HepG2 (cell line): ENCODE measurements around the gene KCNH6. TPM values are rescaled to one million over a fixed set of nuclear protein-coding genes. Genes with fewer than 3 reads are reported as not detected.

Experiments used
- ATF7 ChIP-seq, 2 experiments: fragments of 450-650 bp in 1 of 2; sonication (generic) in 1 of 2; formaldehyde crosslinking in 1 of 2; IDR thresholded peaks; 2 replicates each; pipeline versions ENCODE4 v1.4.0 to v1.6.1; 2016 to 2020; ENCODE audit warnings: antibody characterized with exemption in 1 of 2, mild to moderate bottlenecking in 1 of 2, missing genetic modification reagents in 1 of 2
- CBX2 ChIP-seq, 2 experiments: fragments of 200-600 bp in 1 of 2; sonication (generic); formaldehyde crosslinking in 1 of 2; IDR thresholded peaks; 2 replicates each; pipeline versions ENCODE4 v1.7.0 to v1.8.1; 2018 to 2022; ENCODE audit warnings: low read depth in 2 of 2, low read length in 1 of 2, mild to moderate bottlenecking in 1 of 2, missing genetic modification reagents in 1 of 2
- FOXK2 ChIP-seq: fragments of 450-650 bp; IDR thresholded peaks from 2 replicates; pipeline ENCODE4 v1.6.1; 2016
- HIVEP1 ChIP-seq: sonication (generic); formaldehyde crosslinking; IDR thresholded peaks from 2 replicates; pipeline ENCODE4 v1.4.0; 2020; ENCODE audit warnings: mild to moderate bottlenecking, missing genetic modification reagents
- JUN ChIP-seq: sonication (generic); formaldehyde crosslinking; IDR thresholded peaks from 2 replicates; pipeline ENCODE4 v1.4.0; 2020; ENCODE audit warnings: mild to moderate bottlenecking, missing genetic modification reagents
- MEIS2 ChIP-seq: sonication (generic); formaldehyde crosslinking; IDR thresholded peaks from 2 replicates; pipeline ENCODE4 v1.9.0; 2021; ENCODE audit warnings: mild to moderate bottlenecking, missing genetic modification reagents
- MXD4 ChIP-seq: IDR thresholded peaks from 2 replicates; pipeline ENCODE4 v1.6.1; 2016; ENCODE audit warnings: mild to moderate bottlenecking, missing biosample characterization, missing genetic modification reagents
- MXI1 ChIP-seq: IDR thresholded peaks from 3 replicates; pipeline ENCODE4 v1.6.1; 2012; ENCODE audit warnings: low read depth, low read length, inconsistent platforms, borderline replicate concordance
- NR2C2 ChIP-seq: sonication (generic); formaldehyde crosslinking; IDR thresholded peaks from 2 replicates; pipeline ENCODE4 v1.4.0; 2020; ENCODE audit warnings: missing genetic modification reagents, mild to moderate bottlenecking, moderate library complexity, borderline replicate concordance
- PHB2 ChIP-seq: fragments of 450-650 bp; IDR thresholded peaks from 2 replicates; pipeline ENCODE4 v1.6.1; 2018; ENCODE audit not compliant: partially characterized antibody
- PHF8 ChIP-seq: sonication (generic); formaldehyde crosslinking; IDR thresholded peaks from 2 replicates; pipeline ENCODE4 v1.5.0; 2020; ENCODE audit warnings: missing genetic modification reagents
- PITX1 ChIP-seq: sonication (generic); formaldehyde crosslinking; IDR thresholded peaks from 2 replicates; pipeline ENCODE4 v1.5.1; 2020; ENCODE audit warnings: mild to moderate bottlenecking, missing genetic modification reagents
- ZFP36L2 ChIP-seq: sonication (generic); formaldehyde crosslinking; IDR thresholded peaks from 2 replicates; pipeline ENCODE4 v1.4.0; 2020; ENCODE audit warnings: missing genetic modification reagents
- ZFP41 ChIP-seq: sonication (generic); formaldehyde crosslinking; IDR thresholded peaks from 2 replicates; pipeline ENCODE4 v1.4.0; 2020; ENCODE audit warnings: mild to moderate bottlenecking, missing genetic modification reagents, borderline replicate concordance
- ZNF136 ChIP-seq: sonication (generic); formaldehyde crosslinking; IDR thresholded peaks from 2 replicates; pipeline ENCODE4 v1.8.1; 2022; ENCODE audit warnings: low read depth, mild to moderate bottlenecking, moderate library complexity, missing genetic modification reagents
- ZNF251 ChIP-seq: sonication (generic); formaldehyde crosslinking; IDR thresholded peaks from 2 replicates; pipeline ENCODE4 v1.9.0; 2021; ENCODE audit warnings: mild to moderate bottlenecking, missing genetic modification reagents
- ZNF484 ChIP-seq: sonication (generic); formaldehyde crosslinking; IDR thresholded peaks from 2 replicates; pipeline ENCODE4 v1.5.1; 2020; ENCODE audit warnings: mild to moderate bottlenecking, low read depth, missing genetic modification reagents, borderline replicate concordance
- ZNF546 ChIP-seq: sonication (generic); formaldehyde crosslinking; conservative IDR thresholded peaks from 2 replicates; pipeline ENCODE4 v1.8.1; 2023; ENCODE audit warnings: mild to moderate bottlenecking, missing genetic modification reagents
- ZNF670 ChIP-seq: sonication (generic); formaldehyde crosslinking; IDR thresholded peaks from 2 replicates; pipeline ENCODE4 v1.8.0; 2022; ENCODE audit warnings: mild to moderate bottlenecking, missing genetic modification reagents, borderline replicate concordance
- ZNF773 ChIP-seq: sonication (generic); formaldehyde crosslinking; IDR thresholded peaks from 2 replicates; pipeline ENCODE4 v1.4.0; 2020; ENCODE audit warnings: missing genetic modification reagents, borderline replicate concordance
- ZNF841 ChIP-seq: sonication (generic); formaldehyde crosslinking; IDR thresholded peaks from 2 replicates; pipeline ENCODE4 v1.8.1; 2023; ENCODE audit warnings: missing genetic modification reagents, borderline replicate concordance
- ZSCAN12 ChIP-seq: sonication (generic); formaldehyde crosslinking; IDR thresholded peaks from 2 replicates; pipeline ENCODE4 v1.9.0; 2021; ENCODE audit warnings: mild to moderate bottlenecking, missing genetic modification reagents
- polyA plus RNA-seq, 8 experiments: library from polyadenylated mRNA; depleted of rRNA in 3 of 8; stranded (reverse) in 7 of 8; unstranded in 1 of 8; fragments of >200 nt; fragmentation: Illumina TruSeq in 4 of 8; extraction: Trizol in 4 of 8; gene quantifications; 2 replicates each; pipeline versions ENCODE4 v1.2.1 to v1.2.3, GENCODE V29; 2011 to 2016; ENCODE audit warnings: low read depth in 4 of 8, missing spikeins in 1 of 8, mixed read lengths in 1 of 8; ENCODE audit not compliant: insufficient read depth in 1 of 8
- total RNA-seq, 5 experiments: library from RNA; depleted of rRNA; stranded (reverse); fragments of >200 nt; fragmentation: Illumina TruSeq; extraction: Trizol; gene quantifications; 2 replicates each; pipeline ENCODE4 v1.2.3, GENCODE V29; 2016; ENCODE audit warnings: low read depth in 1 of 5
- TF ChIP-seq, protein P1 (sequence below): sonication (generic); formaldehyde crosslinking; IDR thresholded peaks from 2 replicates; pipeline ENCODE4 v1.4.0; 2020; ENCODE audit warnings: missing genetic modification reagents
- TF ChIP-seq, protein P2 (sequence below): sonication (generic); formaldehyde crosslinking; IDR thresholded peaks from 2 replicates; pipeline ENCODE4 v1.4.0; 2020; ENCODE audit warnings: mild to moderate bottlenecking, missing genetic modification reagents
- TF ChIP-seq, protein P3 (sequence below): sonication (generic); formaldehyde crosslinking; IDR thresholded peaks from 2 replicates; pipeline ENCODE4 v1.4.0; 2020; ENCODE audit warnings: missing genetic modification reagents, mild to moderate bottlenecking, borderline replicate concordance

Gene KCNH6
- total and polyA plus RNA-seq, 2 of the 13 experiments (the other 11 are each of a cell fraction or from before 2014, with no cell fraction given), result 0.05 to 0.18 TPM

DNA sequence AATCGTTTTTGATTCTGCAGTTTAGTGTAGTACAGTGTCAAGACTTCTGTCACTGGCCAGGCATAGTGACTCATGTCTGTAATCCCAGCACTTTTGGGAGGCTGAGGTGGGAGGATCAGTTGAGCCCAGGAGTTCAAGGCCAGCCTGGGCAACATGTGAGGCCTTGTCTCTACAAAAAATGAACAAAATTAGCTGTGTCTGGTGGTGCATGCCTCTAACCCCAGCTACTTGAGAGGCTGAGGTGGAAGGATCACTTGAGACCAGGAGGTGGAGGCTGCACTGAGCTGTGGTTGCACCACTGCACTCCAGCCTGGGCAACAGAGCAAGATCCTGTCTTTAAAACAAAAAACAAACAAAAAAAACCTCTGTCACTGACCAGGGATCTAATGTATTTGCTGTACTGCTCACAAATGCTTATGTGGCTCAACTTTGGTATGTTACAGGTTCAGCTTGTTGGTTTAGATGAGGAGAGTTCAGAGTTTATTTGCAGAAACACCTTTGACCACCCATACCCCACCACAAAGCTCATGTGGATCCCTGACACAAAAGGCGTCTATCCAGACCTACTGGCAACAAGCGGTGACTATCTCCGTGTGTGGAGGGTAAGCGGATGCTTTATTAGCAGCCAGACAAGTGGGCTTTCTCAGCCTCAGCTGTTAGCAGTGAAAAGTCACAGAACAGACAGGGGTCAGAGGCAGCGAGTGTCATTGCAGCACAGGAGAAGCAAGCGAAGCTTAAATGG, 55.0 kb downstream of the KCNH6 start (continued):
- TF ChIP-seq, protein P1, sequence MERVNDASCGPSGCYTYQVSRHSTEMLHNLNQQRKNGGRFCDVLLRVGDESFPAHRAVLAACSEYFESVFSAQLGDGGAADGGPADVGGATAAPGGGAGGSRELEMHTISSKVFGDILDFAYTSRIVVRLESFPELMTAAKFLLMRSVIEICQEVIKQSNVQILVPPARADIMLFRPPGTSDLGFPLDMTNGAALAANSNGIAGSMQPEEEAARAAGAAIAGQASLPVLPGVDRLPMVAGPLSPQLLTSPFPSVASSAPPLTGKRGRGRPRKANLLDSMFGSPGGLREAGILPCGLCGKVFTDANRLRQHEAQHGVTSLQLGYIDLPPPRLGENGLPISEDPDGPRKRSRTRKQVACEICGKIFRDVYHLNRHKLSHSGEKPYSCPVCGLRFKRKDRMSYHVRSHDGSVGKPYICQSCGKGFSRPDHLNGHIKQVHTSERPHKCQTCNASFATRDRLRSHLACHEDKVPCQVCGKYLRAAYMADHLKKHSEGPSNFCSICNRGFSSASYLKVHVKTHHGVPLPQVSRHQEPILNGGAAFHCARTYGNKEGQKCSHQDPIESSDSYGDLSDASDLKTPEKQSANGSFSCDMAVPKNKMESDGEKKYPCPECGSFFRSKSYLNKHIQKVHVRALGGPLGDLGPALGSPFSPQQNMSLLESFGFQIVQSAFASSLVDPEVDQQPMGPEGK (CRISPR knock-in tag), result peak; percentile 62
- TF ChIP-seq MEIS2 (CRISPR knock-in tag) (peak; percentile 64; the same call in 1 of the 2 replicates), FOXK2 (peak; percentile 96), JUN (CRISPR knock-in tag) (no peak; the same call in none of the 2 replicates), MXI1 (peak; percentile 57; the same call in 1 of the 3 replicates), HIVEP1 (CRISPR knock-in tag) (peak; percentile 60; the same call in 1 of the 2 replicates), ZFP36L2 (CRISPR knock-in tag) (no peak), CBX2 (IDR thresholded peaks at IDR 0.05; ENCODE audit: low read depth, low read length) (no peak), CBX2 (CRISPR knock-in tag; IDR thresholded peaks at IDR 0.05; ENCODE audit: low read depth) (no peak), NR2C2 (peak; percentile 76; the same call in 1 of the 2 replicates), ZNF484 (CRISPR knock-in tag) (no peak), ATF7 (IDR thresholded peaks at IDR 0.05) (peak; percentile 31; the same call in 1 of the 2 replicates), ATF7 (CRISPR knock-in tag; IDR thresholded peaks at IDR 0.05) (peak; percentile 74), ZFP41 (CRISPR knock-in tag) (no peak), PHB2 (no peak), PITX1 (peak; percentile 91), ZNF251 (CRISPR knock-in tag) (no peak), ZNF841 (CRISPR knock-in tag) (no peak), MXD4 (CRISPR knock-in tag) (peak; percentile 83), PHF8 (CRISPR knock-in tag) (peak; percentile 60), ZSCAN12 (CRISPR knock-in tag) (no peak), ZNF136 (CRISPR knock-in tag) (peak; percentile 70; the same call in 1 of the 2 replicates), ZNF546 (CRISPR knock-in tag) (no peak), ZNF670 (no peak; the same call in 1 of the 2 replicates), ZNF773 (CRISPR knock-in tag) (no peak)
- TF ChIP-seq, protein P2, sequence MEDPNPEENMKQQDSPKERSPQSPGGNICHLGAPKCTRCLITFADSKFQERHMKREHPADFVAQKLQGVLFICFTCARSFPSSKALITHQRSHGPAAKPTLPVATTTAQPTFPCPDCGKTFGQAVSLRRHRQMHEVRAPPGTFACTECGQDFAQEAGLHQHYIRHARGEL (CRISPR knock-in tag), result 0 out of 2 replicates have a peak, but pooled peaks have one; percentile 66
- TF ChIP-seq, protein P3, sequence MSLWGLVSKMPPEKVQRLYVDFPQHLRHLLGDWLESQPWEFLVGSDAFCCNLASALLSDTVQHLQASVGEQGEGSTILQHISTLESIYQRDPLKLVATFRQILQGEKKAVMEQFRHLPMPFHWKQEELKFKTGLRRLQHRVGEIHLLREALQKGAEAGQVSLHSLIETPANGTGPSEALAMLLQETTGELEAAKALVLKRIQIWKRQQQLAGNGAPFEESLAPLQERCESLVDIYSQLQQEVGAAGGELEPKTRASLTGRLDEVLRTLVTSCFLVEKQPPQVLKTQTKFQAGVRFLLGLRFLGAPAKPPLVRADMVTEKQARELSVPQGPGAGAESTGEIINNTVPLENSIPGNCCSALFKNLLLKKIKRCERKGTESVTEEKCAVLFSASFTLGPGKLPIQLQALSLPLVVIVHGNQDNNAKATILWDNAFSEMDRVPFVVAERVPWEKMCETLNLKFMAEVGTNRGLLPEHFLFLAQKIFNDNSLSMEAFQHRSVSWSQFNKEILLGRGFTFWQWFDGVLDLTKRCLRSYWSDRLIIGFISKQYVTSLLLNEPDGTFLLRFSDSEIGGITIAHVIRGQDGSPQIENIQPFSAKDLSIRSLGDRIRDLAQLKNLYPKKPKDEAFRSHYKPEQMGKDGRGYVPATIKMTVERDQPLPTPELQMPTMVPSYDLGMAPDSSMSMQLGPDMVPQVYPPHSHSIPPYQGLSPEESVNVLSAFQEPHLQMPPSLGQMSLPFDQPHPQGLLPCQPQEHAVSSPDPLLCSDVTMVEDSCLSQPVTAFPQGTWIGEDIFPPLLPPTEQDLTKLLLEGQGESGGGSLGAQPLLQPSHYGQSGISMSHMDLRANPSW (CRISPR knock-in tag), result no peak
